MCF 10A (cell line): Measurements from ENCODE around the gene FAAP100. TPM values are rescaled to one million over a fixed set of nuclear protein-coding genes. Genes with fewer than 3 reads are reported as not detected.
A peak's percentile ranks its signal among the peaks of the same experiment; 100 is the strongest.

Experiments used
- Bru-seq: library from RNA; stranded (reverse); fragments of 400-500 nt; gene quantifications from one replicate; lab custom pipeline; 2021; lab: Mats Ljungman, UMichigan
- BruChase-seq, 2 experiments: library from RNA; stranded (reverse); fragments of 400-500 nt; gene quantifications; one replicate each; lab custom pipeline; 2021; lab: Mats Ljungman, UMichigan
- BruUV-seq: library from RNA; stranded (reverse); fragments of 400-500 nt; replicated peaks from 2 replicates; lab custom pipeline; 2021; lab: Mats Ljungman, UMichigan
- CTCF ChIA-PET: fragments of 300-600 bp; sonication (Branson Sonifier 250); formaldehyde crosslinking; extraction: SDS; loops from one replicate; lab custom pipeline; 2021; ENCODE audit warnings: antibody characterized with exemption, inconsistent platforms; lab: Yijun Ruan, JAX
- POLR2A ChIA-PET: fragments of 300-600, 350-650 bp; sonication (Branson Sonifier 250); formaldehyde crosslinking; extraction: SDS; loops from one replicate; lab custom pipeline; 2020; ENCODE audit warnings: antibody characterized with exemption, inconsistent platforms; lab: Yijun Ruan, JAX
- DNase-seq: peaks from one replicate; pipeline ENCODE4 v3.0.0-alpha.2; 2018; ENCODE audit not compliant: unreplicated experiment
- H3K27ac Mint-ChIP-seq: one replicate; pipeline ENCODE4 v1.8.0; 2022; ENCODE audit warnings: mild to moderate bottlenecking, low read depth, mixed read lengths; ENCODE audit not compliant: unreplicated experiment
- H3K27me3 Mint-ChIP-seq: one replicate; pipeline ENCODE4 v1.8.0; 2022; ENCODE audit warnings: mixed read lengths; ENCODE audit not compliant: insufficient read depth, unreplicated experiment
- H3K36me3 Mint-ChIP-seq: one replicate; pipeline ENCODE4 v1.8.0; 2022; ENCODE audit warnings: mild to moderate bottlenecking, moderate library complexity, mixed read lengths; ENCODE audit not compliant: insufficient read depth, unreplicated experiment
- H3K4me1 Mint-ChIP-seq: one replicate; pipeline ENCODE4 v1.8.0; 2022; ENCODE audit warnings: mixed read lengths; ENCODE audit not compliant: insufficient read depth, unreplicated experiment
- H3K4me3 Mint-ChIP-seq: one replicate; pipeline ENCODE4 v1.8.0; 2022; ENCODE audit warnings: mild to moderate bottlenecking, moderate library complexity, mixed read lengths; ENCODE audit not compliant: unreplicated experiment
- H3K9me3 Mint-ChIP-seq: one replicate; pipeline ENCODE4 v1.8.0; 2022; ENCODE audit warnings: mixed read lengths; ENCODE audit not compliant: unreplicated experiment
- intact Hi-C: fragments of 100-400 bp; cut with micrococcal nuclease; formaldehyde crosslinking; loops from 2 replicates; pipeline ENCODE4 v1.14.1; 2022
- long read RNA-seq: library from polyadenylated mRNA; stranded (forward); transcript quantifications from one replicate; pipeline ENCODE4 v2.0.0, GENCODE V29; 2022
- total RNA-seq: library from RNA; stranded (reverse); gene quantifications from 2 replicates; pipeline ENCODE4 v1.2.3, GENCODE V29; 2022
- TF ChIP-seq, protein P1 (sequence below): fragments of 200-600 bp; IDR thresholded peaks from one replicate; pipeline ENCODE4 v1.8.0; 2022; ENCODE audit warnings: antibody characterized with exemption, mild to moderate bottlenecking; ENCODE audit not compliant: unreplicated experiment

FAAP100 gene, protein sequence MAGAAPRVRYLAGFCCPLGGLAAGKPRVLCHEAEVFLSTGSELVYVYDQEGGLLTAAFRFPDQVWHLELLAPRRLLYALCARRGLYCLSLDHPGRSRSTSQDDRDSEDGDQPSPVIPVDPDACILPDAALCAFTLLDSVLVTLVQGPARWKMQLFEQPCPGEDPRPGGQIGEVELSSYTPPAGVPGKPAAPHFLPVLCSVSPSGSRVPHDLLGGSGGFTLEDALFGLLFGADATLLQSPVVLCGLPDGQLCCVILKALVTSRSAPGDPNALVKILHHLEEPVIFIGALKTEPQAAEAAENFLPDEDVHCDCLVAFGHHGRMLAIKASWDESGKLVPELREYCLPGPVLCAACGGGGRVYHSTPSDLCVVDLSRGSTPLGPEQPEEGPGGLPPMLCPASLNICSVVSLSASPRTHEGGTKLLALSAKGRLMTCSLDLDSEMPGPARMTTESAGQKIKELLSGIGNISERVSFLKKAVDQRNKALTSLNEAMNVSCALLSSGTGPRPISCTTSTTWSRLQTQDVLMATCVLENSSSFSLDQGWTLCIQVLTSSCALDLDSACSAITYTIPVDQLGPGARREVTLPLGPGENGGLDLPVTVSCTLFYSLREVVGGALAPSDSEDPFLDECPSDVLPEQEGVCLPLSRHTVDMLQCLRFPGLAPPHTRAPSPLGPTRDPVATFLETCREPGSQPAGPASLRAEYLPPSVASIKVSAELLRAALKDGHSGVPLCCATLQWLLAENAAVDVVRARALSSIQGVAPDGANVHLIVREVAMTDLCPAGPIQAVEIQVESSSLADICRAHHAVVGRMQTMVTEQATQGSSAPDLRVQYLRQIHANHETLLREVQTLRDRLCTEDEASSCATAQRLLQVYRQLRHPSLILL
- total RNA-seq (23.4 and 32.5 TPM in 2 replicates), Bru-seq, nascent RNA (percentile 50 among the genes with signal in this experiment), BruChase-seq, experiment 1, labeled RNA remaining after a 6-hour chase (percentile 47 among the genes with signal in this experiment), BruChase-seq, experiment 2, labeled RNA remaining after a 2-hour chase (percentile 48 among the genes with signal in this experiment)
- long read RNA-seq, transcript FAAP100-201 (9 exons, 3,627 nt), result major isoform, 10 of 45 reads
- long read RNA-seq, transcript FAAP100-202 (5 exons, 2,996 nt), result minor isoform, 9 of 45 reads
- long read RNA-seq, partial matches to known transcripts, result 13 of 45 reads
- long read RNA-seq, other reads (novel, unspliced or antisense), result 10 of 45 reads

DNA sequence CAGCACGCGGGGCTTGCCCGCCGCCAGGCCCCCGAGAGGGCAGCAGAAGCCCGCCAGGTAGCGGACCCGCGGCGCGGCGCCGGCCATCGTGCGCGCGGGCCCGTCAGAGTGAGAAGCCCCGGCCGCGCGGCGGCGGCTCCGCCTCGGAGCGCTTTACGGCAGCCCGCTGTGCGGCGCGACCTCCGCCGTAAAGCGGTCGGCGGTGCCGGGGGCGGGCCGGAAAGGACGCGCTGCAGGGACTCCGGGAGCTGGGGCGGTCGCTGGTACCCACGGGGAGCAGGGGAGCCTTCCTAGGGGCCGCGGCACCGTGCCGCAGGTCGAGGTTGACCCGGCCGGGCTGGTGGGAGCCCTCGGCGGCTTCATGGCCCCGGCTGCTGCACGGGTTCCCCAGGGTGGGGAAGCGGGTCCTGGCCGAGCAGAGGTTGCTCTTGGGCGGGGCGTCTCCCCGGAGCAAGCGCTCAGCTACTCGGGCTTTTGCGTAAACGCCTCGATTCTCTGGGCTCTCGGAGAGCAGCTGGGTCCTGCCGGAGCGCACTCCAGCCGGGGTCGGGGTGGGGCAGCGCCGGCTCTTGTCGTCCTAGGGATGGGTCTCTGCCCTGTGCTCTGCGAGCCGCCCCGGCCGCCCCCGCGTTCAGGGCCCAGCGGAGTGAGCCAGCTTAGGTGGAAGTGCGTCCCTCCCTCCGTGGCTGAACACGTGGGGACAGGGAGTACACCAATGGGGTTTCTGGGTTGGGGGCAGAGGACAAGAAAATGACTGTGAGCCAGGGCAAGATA is at the start of gene FAAP100:
Gene FAAP100 (minus strand): TSS at position 110 of the 774 bp plus-strand sequence. CDS start 23 bp downstream, at position 87.
- BruUV-seq, result TSS peak; percentile 9
- Mint-ChIP-seq H3K27me3 (no peaks in the 10 kb centered on the region), H3K4me1 (peaks cover 6% of the 10 kb centered on the region), H3K36me3 (peaks cover 50% of the 10 kb centered on the region), H3K9me3 (no peaks in the 10 kb centered on the region), H3K4me3 (peak within 1 kb of the TSS; percentile 82), H3K27ac (peak within 1 kb of the TSS; percentile 81)
- ChIA-PET CTCF (interaction anchor here (0.6 to 5.0 kb wide), 3 partner anchors 49 to 272 kb away, joined by 3 to 28 read pairs (median 3); no protein-coding TSS in a partner anchor), POLR2A (interaction anchor here (0.6 to 4.0 kb wide), 27 partner anchors 8 to 318 kb away, joined by 3 to 65 read pairs (median 4); partner anchors contain the start of genes ACTG1, ARL16, HGS and MRPL12)
- TF ChIP-seq, protein P1, sequence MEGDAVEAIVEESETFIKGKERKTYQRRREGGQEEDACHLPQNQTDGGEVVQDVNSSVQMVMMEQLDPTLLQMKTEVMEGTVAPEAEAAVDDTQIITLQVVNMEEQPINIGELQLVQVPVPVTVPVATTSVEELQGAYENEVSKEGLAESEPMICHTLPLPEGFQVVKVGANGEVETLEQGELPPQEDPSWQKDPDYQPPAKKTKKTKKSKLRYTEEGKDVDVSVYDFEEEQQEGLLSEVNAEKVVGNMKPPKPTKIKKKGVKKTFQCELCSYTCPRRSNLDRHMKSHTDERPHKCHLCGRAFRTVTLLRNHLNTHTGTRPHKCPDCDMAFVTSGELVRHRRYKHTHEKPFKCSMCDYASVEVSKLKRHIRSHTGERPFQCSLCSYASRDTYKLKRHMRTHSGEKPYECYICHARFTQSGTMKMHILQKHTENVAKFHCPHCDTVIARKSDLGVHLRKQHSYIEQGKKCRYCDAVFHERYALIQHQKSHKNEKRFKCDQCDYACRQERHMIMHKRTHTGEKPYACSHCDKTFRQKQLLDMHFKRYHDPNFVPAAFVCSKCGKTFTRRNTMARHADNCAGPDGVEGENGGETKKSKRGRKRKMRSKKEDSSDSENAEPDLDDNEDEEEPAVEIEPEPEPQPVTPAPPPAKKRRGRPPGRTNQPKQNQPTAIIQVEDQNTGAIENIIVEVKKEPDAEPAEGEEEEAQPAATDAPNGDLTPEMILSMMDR, result no peak
- peak; percentile 72 for DNase-seq
- intact Hi-C loops, result loop anchor here (1.0 to 2.0 kb wide), 3 partner anchors 24 to 49 kb away; no protein-coding TSS in a partner anchor

DNA sequence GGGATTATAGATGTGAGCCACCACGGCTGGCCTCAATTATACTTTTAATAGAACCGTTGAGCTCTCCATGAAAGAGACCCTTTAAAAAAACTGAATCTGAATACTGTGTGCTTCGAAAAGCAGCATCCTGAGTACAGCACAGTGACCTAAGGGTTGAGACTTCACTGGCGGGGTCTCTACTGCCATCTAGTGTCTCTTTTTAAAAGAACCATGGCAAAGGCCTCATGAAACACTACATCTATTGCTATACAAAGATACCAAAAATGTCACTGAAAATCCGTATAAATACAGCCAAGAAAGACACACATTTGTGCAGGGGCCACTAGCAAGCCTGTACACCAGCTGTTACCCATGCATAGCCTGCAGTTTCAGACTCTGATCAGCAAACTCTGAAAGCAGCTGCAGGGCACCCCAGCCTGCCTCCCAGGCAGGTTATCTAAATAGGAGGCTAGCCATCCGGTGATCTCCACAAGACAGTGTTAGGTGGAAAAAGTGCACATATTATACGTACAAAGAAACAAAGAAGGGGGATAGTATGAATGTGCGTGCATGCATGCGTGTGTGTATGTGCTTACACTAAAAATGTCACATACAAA is 49.5 kb upstream of the FAAP100 start:
- no peak overlapping the region for H3K27ac Mint-ChIP-seq
- H3K9me3 Mint-ChIP-seq, result no peaks in the 10 kb centered on the region
- BruUV-seq, result no TSS peak
- H3K36me3 Mint-ChIP-seq, result peaks cover 94% of the 10 kb centered on the region
- ChIA-PET CTCF (interaction anchor here (0.5 to 2.8 kb wide), 41 partner anchors 8 to 1541 kb away, joined by 3 to 29 read pairs (median 4); partner anchors contain the start of gene FAAP100), POLR2A (interaction anchor here (0.6 to 2.9 kb wide), 11 partner anchors 25 to 842 kb away, joined by 3 to 12 read pairs (median 4); partner anchors contain the start of genes ARL16, FAAP100, HGS and NPLOC4)
- TF ChIP-seq, protein P1, result peak; percentile 80
- H3K27me3 Mint-ChIP-seq, result no peaks in the 10 kb centered on the region
- peak; percentile 72 for DNase-seq
- H3K4me3 Mint-ChIP-seq, result no peak overlapping the region
- intact Hi-C loops, result loop anchor here (1.0 to 2.0 kb wide), 2 partner anchors 48 to 89 kb away; partner anchors contain the start of gene ACTG1
- H3K4me1 Mint-ChIP-seq, result no peaks in the 10 kb centered on the region

DNA sequence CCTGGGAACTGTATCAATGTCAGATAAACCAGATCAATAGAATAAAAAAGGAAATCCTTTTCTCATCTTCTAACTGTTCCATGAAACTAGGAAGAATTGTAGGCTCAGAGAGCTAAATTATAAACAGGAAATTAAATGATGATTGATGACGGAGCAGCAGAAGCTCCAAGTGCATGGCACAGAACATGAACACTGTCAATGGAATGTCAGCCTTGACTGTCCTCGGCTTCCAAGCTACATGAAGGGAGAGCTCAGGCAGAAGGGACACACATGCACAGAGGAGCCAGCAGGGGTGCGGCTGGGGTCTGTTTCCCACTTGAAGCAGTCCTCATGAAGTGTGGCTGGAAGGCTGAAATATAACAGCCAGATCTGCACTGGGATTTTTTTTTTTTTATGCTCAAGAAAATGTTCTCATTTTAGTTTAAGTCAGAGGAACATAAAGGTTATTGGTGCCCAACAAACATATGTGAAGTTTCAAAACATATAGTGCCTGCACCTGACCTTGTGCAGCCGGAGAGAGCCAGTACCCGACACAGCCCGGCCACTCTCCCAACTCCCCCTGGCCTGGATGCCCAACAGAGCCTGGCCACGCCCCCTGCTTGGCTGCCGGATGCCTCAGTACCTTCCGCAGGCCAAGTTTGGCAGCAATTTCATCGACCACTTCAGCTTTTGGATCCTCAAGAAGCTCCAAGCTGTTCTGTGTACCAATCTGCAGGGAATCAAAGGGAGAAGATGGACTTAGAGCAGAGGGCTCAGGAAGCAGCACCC is 47.8 kb upstream of the FAAP100 start:
- Mint-ChIP-seq H3K4me3 (no peak overlapping the region), H3K27me3 (no peaks in the 10 kb centered on the region), H3K27ac (no peak overlapping the region), H3K9me3 (no peaks in the 10 kb centered on the region), H3K4me1 (no peaks in the 10 kb centered on the region), H3K36me3 (peaks cover 97% of the 10 kb centered on the region)
- TF ChIP-seq, protein P1, result no peak
- DNase-seq, result no peak
- no TSS peak for BruUV-seq
- intact Hi-C loops, result loop anchor here (2.0 kb wide), 1 partner anchor 87 kb away; the partner anchor contains the start of gene ACTG1
- ChIA-PET CTCF (interaction anchor here (0.5 to 2.8 kb wide), 11 partner anchors 14 to 459 kb away, joined by 3 to 29 read pairs (median 9); partner anchors contain the start of gene FAAP100), POLR2A (interaction anchor here (1.0 to 2.9 kb wide), 4 partner anchors 21 to 81 kb away, joined by 3 to 10 read pairs (median 4); no protein-coding TSS in a partner anchor)
